NCI-H748 treated with DMSO at 0.1 percent for 48 hours (cell line): ENCODE measurements around the gene FAM13A.
"Not testable (repeated sequence)": the region's sequence is repeated elsewhere in the genome, so short reads cannot be mapped to it uniquely, and the experiment has no call there.

Source experiments
- DNase-seq: peaks from one replicate; lab custom pipeline; 2025; lab: John Stamatoyannopoulos, UW

Gene FAM13A

GRCh38 chr4:89056953-89057398, at the start of gene FAM13A:
Gene FAM13A (minus strand): TSS chr4:89057185. CDS start chr4:89056964, 221 bp downstream.
- peak; percentile 20 for DNase-seq

DNA sequence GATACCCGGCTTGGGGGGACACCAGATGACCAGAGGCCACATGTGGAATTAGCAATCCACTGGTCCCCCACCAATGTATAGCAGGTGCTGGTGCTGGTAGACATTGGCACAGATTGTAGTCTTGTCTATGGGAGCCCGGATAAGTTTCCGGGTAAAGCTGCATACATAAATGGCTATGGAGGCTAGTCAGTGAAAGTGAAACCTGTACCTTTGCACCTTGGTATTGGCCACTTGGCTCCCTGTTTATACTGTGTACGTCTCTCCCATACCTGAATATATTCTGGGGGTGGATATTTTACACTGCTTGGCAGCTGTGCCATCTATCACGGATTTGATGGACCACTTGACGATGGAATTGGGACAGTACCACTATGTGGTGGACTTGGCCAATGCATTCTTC, 48.7 kb upstream of the FAM13A start:
- no peak for DNase-seq

DNA sequence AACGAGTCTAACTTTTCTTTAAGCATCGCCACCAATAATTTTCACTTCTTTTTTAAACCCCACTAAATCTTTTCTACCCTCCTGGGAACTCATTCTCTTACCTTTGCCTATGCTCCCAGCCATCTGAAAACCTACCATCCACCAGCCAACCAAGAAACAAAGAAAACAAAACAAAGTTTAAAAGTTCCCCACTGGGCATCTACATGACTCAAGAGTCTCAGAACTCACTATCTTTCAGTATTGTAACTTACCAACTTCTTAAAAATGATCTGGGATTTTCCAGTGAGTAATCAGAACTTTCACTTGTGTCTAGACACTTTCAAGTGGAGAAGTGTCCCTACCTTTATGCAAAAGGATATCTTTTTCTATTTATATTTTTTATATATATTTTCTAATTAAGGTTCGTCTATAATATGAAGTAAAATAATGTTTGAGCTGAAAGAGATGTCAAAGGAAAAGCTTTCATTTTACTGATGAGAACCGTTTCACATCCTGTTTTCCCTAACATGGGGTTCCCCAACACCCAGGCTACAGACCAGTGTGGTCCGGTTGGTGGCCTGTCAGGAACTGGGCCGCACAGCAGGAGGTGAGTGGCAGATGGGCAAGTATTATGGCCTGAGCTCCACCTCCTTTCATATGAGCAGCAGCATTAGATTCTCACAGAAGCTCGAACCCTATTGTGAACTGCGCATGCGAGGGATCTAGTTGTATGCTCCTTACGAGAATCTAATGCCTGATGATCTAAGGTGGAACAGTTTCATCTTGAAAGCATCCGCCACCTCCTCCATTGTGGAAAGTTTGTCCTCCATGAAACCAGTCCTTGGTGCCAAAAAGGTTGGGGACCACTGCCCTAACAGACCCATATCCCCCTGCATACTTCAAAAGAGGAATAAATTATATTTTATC, 44.5 kb upstream of the FAM13A start:
- no peak for DNase-seq

DNA sequence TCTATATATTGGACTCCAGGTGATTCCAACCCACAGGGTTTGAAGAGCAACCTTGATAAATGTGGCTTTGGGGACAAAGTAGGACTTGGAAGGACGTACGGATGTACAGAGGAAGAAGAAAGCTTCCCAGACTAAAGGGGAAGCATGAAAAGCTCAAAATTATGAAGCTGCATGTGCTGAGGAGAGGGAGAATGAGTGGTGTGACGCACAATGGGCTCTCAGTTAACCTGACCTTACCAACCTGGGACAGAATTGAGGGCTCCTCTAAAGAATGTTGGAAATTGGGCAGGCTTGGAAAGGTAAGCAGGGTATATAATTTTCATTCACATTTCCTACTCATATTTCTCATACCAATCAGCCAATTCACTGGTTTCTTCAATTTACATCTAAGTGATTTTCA, 43.9 kb upstream of the FAM13A start:
- DNase-seq, result no peak

DNA sequence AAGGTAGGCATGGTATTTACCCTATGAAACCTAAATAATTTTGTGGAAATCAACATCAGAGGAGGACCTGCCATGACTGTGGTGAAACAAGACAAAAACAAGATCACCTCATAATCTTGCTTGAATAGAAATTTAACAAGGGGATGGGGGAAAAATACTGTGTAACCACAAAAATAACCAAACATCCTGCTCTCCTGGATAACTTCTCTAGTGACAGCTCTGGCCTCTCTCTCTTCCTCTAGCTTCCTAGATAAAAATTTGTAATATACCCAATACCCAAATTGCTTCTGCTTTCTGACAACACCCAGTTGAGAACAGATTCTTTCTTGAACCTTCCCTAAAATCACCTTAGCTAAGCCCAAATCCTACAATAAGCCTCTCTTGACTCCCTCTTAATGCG, 42.5 kb upstream of the FAM13A start:
- no peak for DNase-seq

GRCh38 chr4:89099034-89099433, 42.0 kb upstream of the FAM13A start:
- no peak for DNase-seq

- DNase-seq, result no peak
Measured at GRCh38 chr4:89078300-89078699, 21.3 kb upstream of the FAM13A start.

DNA sequence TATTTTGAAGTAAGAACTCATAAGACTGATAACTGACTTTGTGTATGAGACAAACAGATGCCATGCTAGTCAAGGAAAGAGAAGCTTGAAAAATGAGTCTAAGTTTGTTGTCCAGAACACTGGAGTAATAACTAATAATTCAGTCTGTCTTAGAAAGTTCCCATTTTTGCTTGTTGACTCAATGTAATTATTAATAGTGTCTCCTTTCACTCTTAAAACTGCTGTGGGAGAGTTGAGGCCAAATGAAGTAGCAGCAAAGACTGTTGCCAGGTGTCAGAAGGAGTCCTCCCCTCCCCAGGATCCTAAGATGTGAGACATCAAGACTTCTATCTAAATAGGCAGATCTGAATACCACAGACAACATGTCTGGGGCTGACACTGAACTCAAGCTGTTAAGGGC, 20.8 kb upstream of the FAM13A start:
- DNase-seq, result no peak

GRCh38 chr4:89072921-89073320, 15.9 kb upstream of the FAM13A start:
- no peak for DNase-seq

GRCh38 chr4:89071311-89071710, 14.3 kb upstream of the FAM13A start:
- DNase-seq, result no peak

DNA sequence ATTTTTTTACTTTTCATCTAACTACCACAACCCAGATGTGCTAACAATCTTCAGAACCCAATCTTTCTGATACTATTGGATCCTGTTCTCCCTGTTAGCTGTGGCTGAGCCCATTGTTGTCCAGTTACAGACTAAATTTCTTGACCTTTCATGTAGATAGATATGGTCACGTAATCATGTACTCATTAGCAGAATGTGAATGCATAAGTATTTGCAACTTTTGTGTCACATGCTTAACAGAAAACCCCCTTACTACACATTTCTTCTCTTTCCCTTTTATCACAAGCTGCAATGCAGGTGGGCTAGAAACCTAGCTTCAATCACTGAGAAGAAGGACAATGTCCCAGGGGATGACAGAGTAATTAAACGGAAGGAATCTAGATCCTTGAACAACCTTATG, 13.1 kb upstream of the FAM13A start:
- DNase-seq, result no peak

DNA sequence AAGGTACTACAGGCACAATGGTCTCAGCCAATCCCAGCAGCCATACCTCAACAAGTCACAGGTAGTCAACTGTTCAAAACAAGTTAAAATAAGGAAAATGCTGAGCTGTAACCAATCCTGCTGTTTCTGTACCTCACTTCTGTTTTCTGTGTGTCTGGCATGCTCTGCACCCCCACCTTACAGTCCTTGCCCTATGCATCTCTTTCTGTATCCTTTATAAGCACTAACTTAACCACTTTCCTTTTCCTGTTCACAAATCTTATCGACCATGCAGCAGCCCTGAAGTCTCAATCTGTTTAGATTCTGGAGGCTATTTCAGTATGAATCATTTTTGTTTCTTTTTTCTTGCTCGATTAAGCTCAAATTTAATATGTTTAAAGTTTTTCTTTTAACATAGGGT, 12.5 kb upstream of the FAM13A start:
- DNase-seq, result no peak

- no peak for DNase-seq
Measured at GRCh38 chr4:89067417-89067816, 10.4 kb upstream of the FAM13A start.

- DNase-seq, result no peak
Measured at GRCh38 chr4:89064848-89065247, 7.9 kb upstream of the FAM13A start.

- DNase-seq, result not testable (repeated sequence)
Measured at GRCh38 chr4:89057844-89058243, 859 bp upstream of the FAM13A start.

- DNase-seq, result no peak
Measured at GRCh38 chr4:89056292-89056952, 563 bp downstream of the FAM13A start.

GRCh38 chr4:89055157-89056080, 1.6 kb downstream of the FAM13A start:
- DNase-seq, result no peak

DNA sequence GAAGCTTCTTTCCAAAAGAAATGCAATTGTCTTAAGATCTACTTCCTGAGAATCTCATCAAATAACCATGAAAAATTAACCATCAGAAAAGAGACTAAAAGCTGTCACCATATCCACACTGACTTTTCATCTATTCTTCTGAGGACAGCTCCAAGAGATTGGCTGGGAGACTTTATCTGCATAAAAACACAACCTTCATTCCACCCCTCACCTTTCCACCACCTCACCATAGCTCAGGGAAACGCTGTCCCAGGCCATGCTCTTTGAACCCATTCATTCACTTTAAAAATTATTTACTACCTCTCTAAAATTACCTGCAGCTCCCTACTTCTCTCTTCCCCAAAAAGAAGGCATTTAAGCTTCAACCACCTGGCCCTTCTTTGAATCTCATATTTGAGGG, 2.4 kb downstream of the FAM13A start:
- no peak for DNase-seq

DNA sequence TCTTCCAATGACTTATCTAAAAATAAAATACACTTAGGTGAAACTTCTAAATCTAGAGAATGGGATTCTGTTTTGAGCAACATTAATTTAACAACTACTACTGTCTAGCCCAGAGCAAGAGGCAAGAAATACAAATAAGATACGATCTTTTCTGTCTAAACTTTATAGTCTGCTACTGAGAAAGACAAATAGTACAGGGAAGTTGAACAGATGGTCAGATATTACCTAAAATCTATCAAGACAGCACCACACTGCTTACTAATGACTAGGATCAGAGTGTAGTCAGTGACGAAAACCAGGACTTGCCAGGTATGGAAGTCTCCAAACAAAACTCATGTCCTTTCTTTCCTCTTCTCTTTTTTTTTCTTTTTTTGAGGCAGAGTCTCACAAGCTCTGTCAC, 7.1 kb downstream of the FAM13A start:
- DNase-seq, result no peak

- no peak for DNase-seq
Measured at GRCh38 chr4:89048906-89049601, 7.9 kb downstream of the FAM13A start.

DNA sequence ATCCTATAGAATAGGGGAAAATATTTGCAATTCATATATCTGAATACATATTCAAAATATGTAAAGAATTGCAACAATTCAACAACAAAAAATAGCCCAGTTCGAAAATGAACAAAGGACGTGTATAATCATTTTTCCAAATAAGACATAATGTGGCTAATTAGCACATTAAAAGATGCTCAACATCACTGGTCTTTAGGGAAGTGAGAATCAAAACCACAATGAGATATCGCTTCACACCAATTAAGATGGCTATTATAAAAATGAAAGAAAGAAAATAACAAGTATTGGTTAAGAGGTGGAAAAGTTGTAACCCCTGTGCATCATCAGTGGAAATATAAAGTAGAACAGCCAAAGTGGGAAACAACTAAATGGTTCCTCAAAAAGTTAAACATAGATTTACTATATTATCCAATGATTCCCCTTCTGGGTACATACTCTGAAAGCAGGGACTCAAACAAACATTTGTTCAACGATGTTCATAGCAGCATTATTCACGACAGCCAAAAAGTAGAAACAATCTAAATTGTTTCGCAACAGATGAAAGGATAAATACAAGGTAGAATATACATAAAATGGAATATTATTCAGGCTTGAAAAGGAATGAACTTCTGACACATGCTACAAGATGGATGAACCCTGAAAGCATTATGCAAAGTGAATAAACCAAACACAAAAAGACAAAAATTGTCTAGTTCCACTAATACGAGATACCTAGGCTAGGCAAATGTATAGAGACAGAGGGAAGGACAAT, 12.7 kb downstream of the FAM13A start:
- no peak for DNase-seq
